ENCODE measurements around the gene EIF2AK3.
"Not testable (repeated sequence)": the region's sequence is repeated elsewhere in the genome, so short reads cannot be mapped to it uniquely, and the experiment has no call there.

The EIF2AK3 gene

GRCh38 chr2:88627055-88627855 lies at the start of gene EIF2AK3:
EIF2AK3 (minus strand) TSS chr2:88627464; CDS start chr2:88627274, 190 bp downstream.
- peak; percentile 82 to 91 for DNase-seq (ENCODE audit: low read depth in 2 of 2)

DNA sequence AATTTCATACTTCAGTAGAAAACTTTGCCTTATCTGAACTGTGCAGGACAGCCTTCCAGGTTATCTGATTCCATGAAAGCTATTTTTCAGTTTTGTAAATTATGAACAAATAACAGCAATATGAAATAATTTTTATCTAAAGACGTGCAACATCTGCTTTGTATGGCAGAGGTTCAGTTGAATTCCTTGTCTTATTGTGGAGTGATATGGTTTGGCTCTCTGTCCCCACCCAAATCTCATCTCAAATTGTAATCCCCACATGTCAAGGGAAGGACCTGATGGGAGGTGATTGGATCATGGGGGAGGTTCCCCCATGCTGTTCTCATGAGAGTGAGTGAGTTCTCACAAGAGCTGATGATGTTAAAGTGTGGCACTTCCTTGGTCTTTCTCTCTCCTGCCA lies 46.1 kb upstream of the EIF2AK3 start:
- DNase-seq (ENCODE audit: low read depth in 2 of 2): no peak

- no peak for DNase-seq (ENCODE audit: low read depth in 2 of 2)
Observed at GRCh38 chr2:88671786-88672427, 44.6 kb upstream of the EIF2AK3 start.

DNA sequence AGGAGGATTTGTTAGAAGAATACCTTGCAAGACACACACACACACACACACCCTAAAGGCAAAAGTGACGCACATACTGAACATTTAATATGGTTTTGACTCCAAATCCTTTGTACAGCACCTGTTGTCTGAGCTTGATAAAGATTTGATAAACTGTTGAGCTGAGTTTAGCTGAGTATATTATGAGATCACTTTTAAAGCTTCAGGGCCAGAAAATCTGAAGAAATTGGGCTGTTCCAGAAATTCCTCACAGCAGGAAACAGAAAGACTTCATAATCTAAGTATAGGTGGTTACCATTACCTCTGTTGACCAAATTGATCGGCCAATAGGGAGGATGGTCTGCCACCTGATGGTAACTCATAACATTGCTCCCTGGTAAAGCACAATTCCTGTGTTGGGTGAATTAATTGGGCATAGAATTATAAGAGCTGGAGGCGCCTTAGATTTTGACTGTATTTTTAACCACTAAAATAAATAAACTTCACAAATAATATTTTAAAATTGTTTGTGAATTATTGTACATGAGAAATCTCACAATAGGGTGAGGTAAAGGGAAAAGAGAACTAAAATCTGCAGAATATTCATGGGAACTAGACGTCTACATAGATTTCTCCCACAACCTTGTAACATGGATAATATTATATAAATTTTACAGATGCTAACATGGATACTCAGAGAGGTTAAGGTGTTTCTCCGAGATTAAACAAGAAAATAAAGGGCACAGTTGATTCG lies 42.4 kb upstream of the EIF2AK3 start:
- no peak for DNase-seq (ENCODE audit: low read depth in 2 of 2)

DNA sequence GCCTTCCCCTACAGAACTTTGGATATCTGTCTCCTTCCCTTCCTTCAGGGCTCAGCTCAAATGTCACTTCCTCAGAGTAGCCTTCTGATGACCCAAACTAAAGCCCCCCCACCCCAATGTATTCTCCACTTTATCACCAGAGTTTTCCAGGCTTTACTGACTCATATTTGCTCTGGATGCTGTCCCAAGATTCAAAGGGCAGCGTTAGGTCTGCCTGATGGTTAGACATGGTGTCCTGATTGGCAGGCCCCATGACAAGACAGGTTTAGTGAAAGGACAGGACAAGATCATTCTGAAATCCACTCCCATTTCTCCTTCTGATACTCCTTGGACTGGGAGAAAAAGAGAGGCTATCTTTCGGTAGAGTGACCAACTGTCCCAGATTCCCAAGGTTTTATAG lies 41.6 kb upstream of the EIF2AK3 start:
- no peak for DNase-seq (ENCODE audit: low read depth in 2 of 2)

DNA sequence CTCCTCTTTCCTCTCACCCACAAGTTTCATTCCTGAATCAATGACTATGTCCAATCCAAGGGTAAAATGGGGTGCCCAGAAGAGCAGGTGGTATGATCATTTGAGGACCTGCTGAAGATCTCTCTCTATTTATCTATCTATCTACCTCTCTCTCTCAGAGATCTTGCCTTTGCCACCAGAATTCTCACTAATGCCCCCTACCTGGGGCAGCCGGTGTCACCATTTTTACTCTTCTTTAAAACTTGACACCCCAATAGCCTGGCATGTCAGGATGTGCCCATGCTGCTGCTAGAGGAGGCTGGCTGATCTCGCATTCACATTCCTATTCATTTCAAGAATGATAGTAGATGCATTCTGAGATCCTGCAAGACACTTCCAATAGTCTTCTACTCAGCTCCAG lies 40.0 kb upstream of the EIF2AK3 start:
- no peak for DNase-seq (ENCODE audit: low read depth in 2 of 2)

- DNase-seq (ENCODE audit: low read depth in 2 of 2): no peak
Observed at GRCh38 chr2:88666576-88666975, 39.3 kb upstream of the EIF2AK3 start.

- no peak for DNase-seq (ENCODE audit: low read depth in 2 of 2)
Observed at GRCh38 chr2:88660622-88661021, 33.4 kb upstream of the EIF2AK3 start.

DNA sequence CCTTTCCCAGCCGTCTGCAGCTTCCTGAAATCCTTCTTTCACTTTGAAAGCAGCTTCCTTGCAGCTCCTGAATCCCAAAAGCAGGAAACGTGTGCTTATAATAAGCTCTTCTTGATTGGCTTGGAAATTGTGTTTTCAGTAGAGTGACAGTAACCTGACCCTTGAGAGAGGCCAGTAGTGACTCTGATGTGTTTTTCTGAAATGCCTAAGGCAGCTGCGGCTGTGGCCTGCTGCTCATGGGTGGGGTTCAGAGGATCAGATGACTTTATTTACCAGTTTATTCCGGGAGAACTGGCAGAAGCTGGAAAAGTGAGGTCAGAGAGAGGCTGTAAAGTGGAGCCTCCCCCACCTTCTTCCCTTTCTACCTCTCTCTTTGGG lies 32.3 kb upstream of the EIF2AK3 start:
- no peak for DNase-seq (ENCODE audit: low read depth in 2 of 2)

GRCh38 chr2:88658881-88659537 lies 31.7 kb upstream of the EIF2AK3 start:
- DNase-seq (ENCODE audit: low read depth in 2 of 2): no peak

GRCh38 chr2:88658326-88658725 lies 31.1 kb upstream of the EIF2AK3 start:
- DNase-seq (ENCODE audit: low read depth in 2 of 2): no peak

GRCh38 chr2:88657131-88657530 lies 29.9 kb upstream of the EIF2AK3 start:
- DNase-seq (ENCODE audit: low read depth in 2 of 2): no peak

- DNase-seq (ENCODE audit: low read depth in 2 of 2): no peak
Observed at GRCh38 chr2:88656690-88657089, 29.4 kb upstream of the EIF2AK3 start.

DNA sequence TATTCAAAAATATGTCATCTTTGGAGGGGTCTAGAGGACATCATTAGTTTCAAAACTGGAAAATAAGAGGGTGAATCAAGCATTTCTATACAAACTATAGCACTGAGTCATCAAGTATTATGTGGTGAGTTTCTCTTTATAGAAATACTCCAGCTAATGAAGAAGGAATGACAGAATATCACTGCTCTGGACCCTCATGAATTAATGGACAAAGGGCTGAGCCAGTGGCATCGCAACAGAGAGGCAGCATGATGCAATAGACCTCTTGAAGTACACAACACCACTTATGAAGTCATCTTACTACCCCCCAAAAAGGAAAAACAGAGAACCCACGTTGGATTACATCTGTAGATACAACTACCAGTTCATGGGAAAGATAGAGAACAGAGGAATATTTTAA lies 27.4 kb upstream of the EIF2AK3 start:
- no peak for DNase-seq (ENCODE audit: low read depth in 2 of 2)

- DNase-seq (ENCODE audit: low read depth in 2 of 2): no peak
Observed at GRCh38 chr2:88651646-88652045, 24.4 kb upstream of the EIF2AK3 start.

DNA sequence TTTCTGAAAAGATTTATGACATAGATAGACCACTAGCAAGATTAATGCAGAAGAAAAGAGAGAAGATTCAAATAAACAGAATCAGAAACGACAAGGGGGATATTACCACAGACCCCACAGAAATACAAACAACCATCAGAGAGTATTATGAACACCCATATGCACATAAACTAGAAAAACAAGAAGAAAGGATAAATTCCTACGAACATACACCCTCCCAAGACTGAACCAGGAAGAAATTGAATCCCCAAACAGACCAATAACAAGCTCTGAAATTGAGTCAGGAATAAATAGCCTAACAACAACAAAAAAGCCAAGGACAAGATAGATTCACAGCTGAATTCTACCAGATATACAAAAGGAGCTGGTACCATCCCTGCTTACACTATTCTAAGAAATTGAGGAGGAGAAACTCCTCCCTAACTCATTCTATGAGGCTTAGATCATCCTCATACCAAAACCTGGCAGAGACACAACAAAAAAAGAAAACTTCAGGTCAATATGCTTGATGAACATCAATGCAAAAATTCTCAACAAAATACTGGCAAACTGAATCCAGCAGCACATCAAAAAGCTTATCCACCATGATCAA lies 18.1 kb upstream of the EIF2AK3 start:
- DNase-seq (ENCODE audit: low read depth in 2 of 2): not testable (repeated sequence)

DNA sequence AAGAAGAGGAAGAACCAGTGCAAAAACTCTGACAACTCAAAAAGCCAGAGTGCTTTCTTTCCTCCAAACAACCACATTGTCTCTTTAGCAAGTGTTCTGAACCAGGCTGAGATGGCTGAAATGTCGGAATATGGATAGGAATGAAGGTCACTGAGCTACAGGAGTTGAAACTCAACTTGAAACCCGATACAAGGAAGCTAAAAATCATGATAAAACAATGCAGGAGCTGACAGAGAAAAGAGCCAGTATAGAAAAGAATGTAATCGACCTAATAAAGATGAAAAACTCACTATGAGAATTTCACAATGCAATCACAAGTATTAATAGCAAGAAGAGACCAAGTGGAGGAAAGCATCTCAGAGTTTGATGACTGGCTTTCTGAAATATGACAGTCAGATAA lies 15.0 kb upstream of the EIF2AK3 start:
- no peak for DNase-seq (ENCODE audit: low read depth in 2 of 2)

GRCh38 chr2:88641330-88641729 lies 14.1 kb upstream of the EIF2AK3 start:
- no peak for DNase-seq (ENCODE audit: low read depth in 2 of 2)

DNA sequence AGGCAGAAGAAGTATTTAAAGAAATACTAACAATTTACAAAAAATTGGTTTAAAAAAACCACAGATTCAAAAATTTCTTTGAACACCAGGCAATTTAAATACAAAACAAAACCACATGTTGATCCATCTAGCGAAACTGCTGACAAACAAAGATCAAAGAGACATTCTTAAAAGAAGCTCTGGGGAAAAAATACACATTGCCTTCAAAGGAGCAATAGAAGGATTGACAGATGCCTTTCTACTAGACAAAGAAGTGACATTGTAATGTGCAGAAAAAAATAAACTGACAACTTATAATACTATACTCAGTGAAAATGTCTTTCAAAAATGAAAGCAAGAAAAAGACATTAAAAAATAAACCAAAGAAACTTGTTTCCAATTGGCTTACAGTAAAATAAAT lies 12.6 kb upstream of the EIF2AK3 start:
- DNase-seq (ENCODE audit: low read depth in 2 of 2): no peak

DNA sequence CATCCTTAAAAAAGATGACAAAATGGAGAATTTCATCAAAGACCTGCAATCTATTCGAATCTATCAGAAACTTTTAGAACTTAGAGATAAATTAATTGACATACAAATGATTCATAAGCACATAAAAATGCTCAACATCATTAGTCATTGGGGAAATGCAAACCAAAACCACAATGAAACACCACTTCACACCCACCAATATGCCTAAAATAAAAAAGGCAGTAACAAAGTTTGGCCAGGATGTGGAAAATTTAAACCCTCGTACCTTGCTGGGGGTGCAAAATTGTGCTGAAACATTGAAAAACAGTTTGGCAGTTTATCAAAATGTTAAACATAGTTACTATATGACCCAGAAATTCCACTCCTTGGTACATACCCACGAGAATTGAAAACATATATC lies 11.5 kb upstream of the EIF2AK3 start:
- DNase-seq (ENCODE audit: low read depth in 2 of 2): no peak

GRCh38 chr2:88638123-88638650 lies 10.9 kb upstream of the EIF2AK3 start:
- DNase-seq (ENCODE audit: low read depth in 2 of 2): no peak

- no peak for DNase-seq (ENCODE audit: low read depth in 2 of 2)
Observed at GRCh38 chr2:88637464-88637863, 10.2 kb upstream of the EIF2AK3 start.

Data from stimulated activated CD4-positive, alpha-beta T cell treated with anti-CD3 and anti-CD28 coated beads, Interleukin-4, amount 100 ng/mL, for 48 hours (primary cell).